ENCODE measurements around the gene PMFBP1.

PMFBP1 gene

GRCh38 chr16:72172105-72173034 is at the start of gene PMFBP1:
PMFBP1 (minus strand) TSS chr16:72172155; CDS start chr16:72171208, 947 bp downstream.
- DNase-seq: peak; percentile 1 to 13

- no peak for DNase-seq
These were observed 49.7 kb upstream of the PMFBP1 start for GRCh38 chr16:72221630-72222024.

DNA sequence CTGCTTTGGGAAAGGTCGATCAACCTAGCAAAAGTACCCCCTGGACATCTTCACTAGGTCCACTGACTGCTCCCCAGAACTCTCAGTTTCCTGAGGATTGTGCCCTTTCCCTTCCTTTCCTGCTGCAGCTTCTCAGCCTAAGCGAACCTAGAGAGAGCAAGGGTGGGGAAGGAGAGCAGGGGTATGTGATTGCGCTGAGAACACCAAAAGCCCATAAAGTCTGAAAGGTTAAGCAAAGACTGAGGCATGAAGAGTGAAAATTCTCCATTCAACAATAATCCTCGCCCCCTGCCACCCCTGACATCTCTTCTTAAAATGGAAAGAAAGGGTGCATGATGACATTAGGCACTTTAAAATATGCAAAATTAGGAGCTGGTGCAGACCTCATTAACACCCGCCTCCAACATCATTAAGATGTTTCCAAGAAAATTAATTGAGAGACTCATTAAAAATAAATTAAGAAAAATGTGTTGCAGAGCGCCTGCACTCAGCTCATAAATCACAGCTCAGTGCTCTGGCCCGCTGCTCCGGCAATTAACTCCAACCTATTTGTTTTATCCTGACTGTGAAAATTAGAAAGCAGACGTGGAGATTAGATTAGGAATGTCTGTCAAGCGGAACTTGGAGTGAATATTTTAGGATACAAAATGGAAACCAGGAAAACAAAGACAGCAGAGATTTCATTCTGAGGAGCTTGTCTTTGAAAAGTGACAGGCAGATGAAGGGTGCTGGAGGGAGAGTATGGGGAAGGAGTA is 49.1 kb upstream of the PMFBP1 start:
- DNase-seq: no peak

DNA sequence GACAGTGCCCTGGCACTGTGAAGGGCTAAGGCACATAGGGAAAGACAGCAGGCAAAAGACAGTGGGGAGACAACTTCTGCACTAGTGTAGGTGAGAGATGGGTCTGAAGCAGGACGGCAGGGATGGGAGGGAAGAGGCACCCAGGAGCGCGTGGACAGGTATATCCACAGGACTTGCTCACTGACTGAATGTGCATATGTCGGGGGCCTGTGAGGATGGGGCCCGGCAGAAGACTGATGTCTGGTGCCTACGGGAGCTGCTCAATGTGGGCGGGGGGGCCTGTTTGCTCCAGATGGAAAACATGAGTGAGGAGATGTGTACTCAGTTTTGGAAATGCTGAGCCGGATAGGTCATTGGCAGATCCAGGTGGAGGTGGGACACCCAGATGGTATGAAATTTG is 47.3 kb upstream of the PMFBP1 start:
- DNase-seq: no peak

GRCh38 chr16:72216767-72217166 is 44.8 kb upstream of the PMFBP1 start:
- DNase-seq: no peak

GRCh38 chr16:72214821-72215220 is 42.9 kb upstream of the PMFBP1 start:
- no peak for DNase-seq

DNA sequence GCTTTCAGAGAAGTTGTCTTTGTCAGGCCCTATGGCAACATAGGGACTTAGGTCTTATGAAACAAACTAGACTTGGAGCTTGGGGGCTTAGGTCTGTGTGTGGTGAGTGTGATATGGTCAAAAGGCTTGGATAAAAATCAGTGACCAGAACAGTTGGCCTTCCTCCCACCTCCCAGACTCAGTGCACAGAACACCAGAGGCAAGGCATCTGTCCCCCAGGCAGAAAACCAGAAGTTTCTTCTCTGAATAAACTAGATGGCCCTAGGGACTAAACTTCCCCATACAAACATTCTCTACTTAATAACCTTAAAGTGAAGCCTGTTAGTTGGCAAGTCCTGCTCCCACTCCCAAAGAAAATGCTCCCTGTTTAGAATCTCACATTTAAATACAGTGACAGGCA is 39.2 kb upstream of the PMFBP1 start:
- DNase-seq: no peak

- no peak for DNase-seq
These were observed 38.6 kb upstream of the PMFBP1 start for GRCh38 chr16:72210555-72210954.

GRCh38 chr16:72210072-72210471 is 38.1 kb upstream of the PMFBP1 start:
- DNase-seq: no peak

DNA sequence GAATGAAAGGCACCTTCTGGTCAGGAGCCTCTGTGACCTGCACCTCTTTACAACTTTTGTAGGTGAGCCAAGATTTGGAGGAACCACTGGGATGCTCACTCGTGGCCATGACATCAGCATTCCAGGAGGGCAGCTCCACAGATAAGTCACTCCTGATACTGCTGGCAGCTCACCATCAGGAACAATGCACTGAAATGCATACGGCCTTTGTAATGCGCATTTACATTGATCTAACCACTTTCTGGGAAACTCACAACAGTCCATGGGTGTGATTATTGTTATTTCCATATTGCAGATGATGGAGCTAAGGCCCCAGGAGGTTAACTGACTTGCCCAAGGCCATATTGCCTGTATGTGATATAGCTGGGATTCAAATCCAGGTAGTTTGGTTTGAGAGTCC is 34.3 kb upstream of the PMFBP1 start:
- no peak for DNase-seq

GRCh38 chr16:72203401-72203800 is 31.4 kb upstream of the PMFBP1 start:
- DNase-seq: peak; percentile 3 to 23

DNA sequence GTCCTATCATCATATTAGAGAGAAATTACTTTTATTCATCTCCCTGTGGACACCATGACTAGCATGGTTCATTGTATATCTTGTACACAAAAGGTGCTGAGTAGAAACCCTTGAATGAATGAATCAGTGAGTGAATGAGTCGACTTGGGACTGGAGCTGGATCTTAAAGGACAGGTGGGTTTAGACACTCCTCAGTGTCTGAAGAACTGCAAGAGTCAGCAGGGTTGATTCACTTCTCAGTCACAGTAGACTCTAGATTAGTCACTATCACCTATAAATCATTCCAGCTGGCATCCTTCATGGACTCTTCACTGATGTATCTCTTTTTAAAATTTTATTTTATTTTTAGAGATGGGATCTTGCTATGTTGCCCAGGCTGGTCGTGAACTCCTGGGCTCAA is 30.1 kb upstream of the PMFBP1 start:
- DNase-seq: no peak

GRCh38 chr16:72201387-72201786 is 29.4 kb upstream of the PMFBP1 start:
- DNase-seq: no peak

DNA sequence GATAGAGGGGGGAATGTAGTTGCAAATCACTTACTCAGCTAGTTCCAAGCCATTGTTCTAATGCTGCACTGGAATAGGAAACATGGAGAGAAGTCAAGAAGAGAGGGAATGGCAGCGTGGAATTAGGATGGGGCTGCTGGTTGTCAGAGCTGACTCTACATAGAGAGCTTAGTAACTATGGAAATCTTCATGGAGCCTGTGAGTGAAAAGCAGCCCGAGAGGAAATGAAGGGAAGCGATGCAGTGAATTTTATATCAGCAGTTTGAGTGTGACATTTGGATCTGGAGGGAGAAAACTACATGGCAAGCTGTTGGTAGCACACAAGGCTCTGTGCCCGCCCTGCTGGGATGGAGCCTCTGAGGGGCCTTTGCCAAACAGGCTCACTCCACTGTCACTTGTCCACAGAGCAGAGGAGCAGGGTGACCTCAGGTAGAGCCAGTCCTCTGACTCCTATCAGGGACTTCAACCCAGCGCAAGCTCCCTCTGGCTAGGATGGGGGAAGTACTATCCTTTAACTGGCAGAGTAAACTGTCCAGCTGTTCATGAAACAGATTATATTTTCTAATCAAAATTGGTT is 27.9 kb upstream of the PMFBP1 start:
- no peak for DNase-seq

DNA sequence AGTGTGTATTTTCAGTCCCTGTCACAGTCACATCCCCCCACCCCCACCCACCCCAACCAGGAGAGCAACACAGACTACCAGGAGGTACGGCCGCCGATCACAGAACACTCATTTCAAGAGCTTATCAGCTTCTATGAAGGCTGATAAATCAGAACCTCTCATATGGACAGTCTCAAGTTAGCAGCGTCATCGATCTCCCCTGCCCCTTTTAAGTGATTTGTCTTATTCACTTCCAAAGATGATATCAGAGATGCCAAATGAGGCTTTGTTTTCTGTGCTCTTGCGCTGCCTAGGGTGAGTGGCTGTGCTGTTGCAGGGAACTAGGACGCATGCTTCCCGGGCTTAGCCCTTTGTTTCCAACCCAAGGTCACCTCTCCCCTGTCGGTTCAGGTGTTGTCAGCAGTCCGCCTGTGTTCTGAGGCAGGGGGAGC is 26.8 kb upstream of the PMFBP1 start:
- DNase-seq: no peak

DNA sequence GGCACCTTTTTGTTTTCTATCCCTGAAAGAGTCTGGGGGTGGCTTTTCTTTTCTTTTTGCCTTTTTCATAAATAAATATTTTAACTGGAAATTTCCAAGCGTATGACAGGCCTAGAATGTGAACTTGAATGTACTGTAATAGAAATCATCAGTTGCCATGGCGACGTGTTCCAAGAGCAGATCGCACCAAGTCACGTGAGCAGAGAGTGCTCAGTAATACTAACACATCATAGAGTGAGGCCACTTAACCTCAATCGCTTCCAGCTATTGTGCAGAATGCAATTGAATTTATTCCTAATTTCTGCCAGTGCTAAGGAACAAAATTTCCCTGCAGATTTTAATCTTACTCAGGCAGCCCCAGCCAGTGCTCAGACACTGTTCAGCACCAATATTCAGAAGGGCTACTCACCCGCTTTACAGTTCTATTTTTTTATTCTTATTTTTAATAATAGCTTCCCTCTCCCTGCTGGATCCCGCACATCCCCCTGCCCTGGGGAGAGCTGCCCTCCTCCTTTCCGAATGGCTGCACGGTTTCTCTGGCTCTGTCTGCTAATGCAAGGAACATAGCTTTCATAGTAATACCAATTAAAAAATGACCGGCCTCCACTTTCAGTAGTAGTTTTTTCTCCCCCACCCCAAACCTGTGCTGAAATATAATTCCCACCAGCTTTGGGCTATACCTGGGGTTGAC is 26.2 kb upstream of the PMFBP1 start:
- no peak for DNase-seq

GRCh38 chr16:72197545-72197944 is 25.6 kb upstream of the PMFBP1 start:
- DNase-seq: no peak

- DNase-seq: no peak
These were observed 23.7 kb upstream of the PMFBP1 start for GRCh38 chr16:72195609-72196008.

DNA sequence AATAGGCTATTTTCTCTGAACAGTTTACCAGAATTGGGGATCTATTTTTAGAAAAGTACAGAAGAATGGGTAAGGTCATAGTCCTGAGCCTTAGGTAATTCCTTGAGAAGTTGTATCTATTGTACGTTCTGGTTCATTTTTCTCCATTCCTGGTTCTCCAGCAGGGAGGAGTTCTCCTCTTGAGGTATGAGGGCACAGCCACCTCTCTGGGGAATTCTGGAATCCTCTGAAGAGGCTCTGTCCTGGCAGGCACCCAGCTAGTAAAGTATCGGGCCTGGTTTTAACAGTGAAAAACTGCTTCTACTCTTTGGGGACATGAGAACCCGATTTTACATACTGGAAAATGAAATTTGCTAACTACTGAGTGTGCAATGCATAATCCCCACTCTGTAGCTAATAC is 19.6 kb upstream of the PMFBP1 start:
- no peak for DNase-seq

DNA sequence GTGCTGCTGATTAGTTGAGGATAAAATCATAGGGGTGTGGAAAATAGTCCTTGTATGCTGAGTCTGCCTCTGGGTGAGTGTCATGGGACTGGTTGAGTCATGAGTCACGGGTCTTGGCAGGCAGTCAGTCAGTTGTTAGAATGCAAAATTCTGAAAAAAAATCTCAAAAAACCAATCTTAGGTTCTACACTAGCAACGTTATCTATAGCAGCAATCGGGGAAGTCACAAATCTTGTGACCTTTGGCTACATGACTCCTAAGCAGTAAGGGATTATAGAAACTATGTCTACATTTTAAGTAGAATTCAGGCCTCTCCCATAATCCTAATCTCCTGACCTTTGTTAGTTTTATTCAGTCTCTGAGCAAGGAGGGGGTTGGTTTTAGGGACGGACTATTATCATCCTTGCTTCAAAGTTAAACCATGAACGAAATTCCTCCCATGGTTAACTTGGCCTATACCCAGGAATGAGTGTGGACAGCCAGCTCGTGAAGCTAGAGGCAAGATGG is 18.0 kb upstream of the PMFBP1 start:
- DNase-seq: no peak

- DNase-seq: no peak
These were observed 16.6 kb upstream of the PMFBP1 start for GRCh38 chr16:72188541-72188940.

DNA sequence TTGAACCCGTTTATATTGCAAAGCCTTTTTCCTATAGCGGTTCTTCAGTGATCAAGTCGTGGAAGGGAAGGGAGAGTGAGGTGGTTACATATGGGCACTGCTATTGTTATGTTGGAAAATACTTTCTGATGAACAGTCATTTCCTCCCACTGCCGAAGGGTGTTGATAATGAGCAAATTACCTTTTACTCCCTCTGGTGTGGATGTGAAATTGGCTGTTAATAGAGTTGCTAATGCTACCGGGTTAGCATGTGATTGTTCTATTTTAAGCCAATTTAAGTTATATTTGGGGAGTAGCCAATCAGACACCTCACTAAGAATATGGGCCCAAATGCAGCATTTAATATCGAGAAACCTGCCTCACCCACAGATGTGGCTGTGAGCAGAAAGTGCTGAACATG is 15.6 kb upstream of the PMFBP1 start:
- DNase-seq: no peak

GRCh38 chr16:72182976-72183375 is 11.0 kb upstream of the PMFBP1 start:
- DNase-seq: no peak
